Measurements from ENCODE around the gene MUCL3. TPM values are rescaled to one million over a fixed set of nuclear protein-coding genes. Genes with fewer than 3 reads are reported as not detected.

Gene MUCL3
- polyA plus RNA-seq, 3 donors, result not detected

DNA sequence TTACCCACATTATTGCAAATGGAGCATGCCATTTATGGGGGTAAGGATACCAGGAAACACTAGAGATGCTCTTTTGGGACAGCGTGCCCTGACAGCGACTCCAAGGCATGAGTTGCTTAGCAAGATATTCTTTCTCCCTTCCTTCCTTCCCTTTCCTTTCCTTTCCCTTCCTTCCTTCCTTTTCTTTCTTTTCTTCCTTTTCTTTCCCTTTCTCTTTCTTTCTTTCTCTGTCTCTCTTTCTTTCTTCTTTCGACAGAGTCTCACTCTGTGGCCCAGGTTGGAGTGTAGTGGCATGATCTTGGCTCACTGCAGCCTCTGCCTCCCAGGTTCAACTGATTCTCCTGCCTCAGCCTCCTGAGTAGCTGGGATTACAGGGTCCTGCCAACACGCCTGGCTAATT, 3.3 kb downstream of the MUCL3 start:
- no peak overlapping the region for H2AFZ ChIP-seq (ENCODE audit: insufficient read depth, low read depth, low read length, poor library complexity, severe bottlenecking)
- intact Hi-C loops (cut with micrococcal nuclease), result no loop called here
- H3K36me3 ChIP-seq (replicated peaks in 1 of 2; ENCODE audit: control insufficient read depth in 1 of 2, insufficient read depth in 2 of 2, low read length in 2 of 2), result no peaks in the 10 kb centered on the region
- no peak overlapping the region for H3K4me3 Mint-ChIP-seq
- peaks cover 7 to 16% of the 10 kb centered on the region in 2 donors for H3K27me3 ChIP-seq (ENCODE audit: control insufficient read depth in 2 of 2, insufficient read depth in 2 of 2, low read length in 2 of 2)
- H3K9me3 ChIP-seq (replicated peaks in 1 of 2; ENCODE audit: control insufficient read depth in 1 of 2, insufficient read depth in 1 of 2, low read length in 2 of 2), result no peaks in the 10 kb centered on the region
- peaks cover 4% of the 10 kb centered on the region for H3K4me1 Mint-ChIP-seq
- H3K27me3 Mint-ChIP-seq (ENCODE audit: low read depth in 3 of 3), result peaks cover 29 to 57% (median 30%) of the 10 kb centered on the region in 3 donors
- H4K20me1 ChIP-seq (ENCODE audit: insufficient read depth, low read length), result no peaks in the 10 kb centered on the region
- H3K27ac Mint-ChIP-seq, result no peak overlapping the region
- no peak overlapping the region for H3K4me3 ChIP-seq (replicated peaks in 1 of 3; ENCODE audit: low read depth in 2 of 3, low read length in 3 of 3)
- no peaks in the 10 kb centered on the region for H3K79me2 ChIP-seq (ENCODE audit: insufficient read depth, low read length)
- no peaks in the 10 kb centered on the region for H3K4me1 ChIP-seq (ENCODE audit: control insufficient read depth in 1 of 2, insufficient read depth in 2 of 2, low read length in 2 of 2)
- no peak for DNase-seq
- WGBS (ENCODE audit: insufficient coverage), result no CpG with 5 or more reads among the region's 4 CpGs
- no peak overlapping the region for H3K9ac ChIP-seq (ENCODE audit: insufficient read depth, low read length, poor library complexity, severe bottlenecking)
- peaks cover 0 to 4% (median 0%) of the 10 kb centered on the region in 7 donors for H3K9me3 Mint-ChIP-seq
- H3K27ac ChIP-seq (ENCODE audit: low read depth in 1 of 2, low read length in 2 of 2), result no peak overlapping the region
- no peak overlapping the region for H3K4me2 ChIP-seq (replicated peaks; ENCODE audit: extremely low read depth, low read length, poor library complexity, severe bottlenecking)
- no peaks in the 10 kb centered on the region for H3K36me3 Mint-ChIP-seq
- no peak for TF ChIP-seq CTCF (IDR thresholded peaks at IDR 0.05)

DNA sequence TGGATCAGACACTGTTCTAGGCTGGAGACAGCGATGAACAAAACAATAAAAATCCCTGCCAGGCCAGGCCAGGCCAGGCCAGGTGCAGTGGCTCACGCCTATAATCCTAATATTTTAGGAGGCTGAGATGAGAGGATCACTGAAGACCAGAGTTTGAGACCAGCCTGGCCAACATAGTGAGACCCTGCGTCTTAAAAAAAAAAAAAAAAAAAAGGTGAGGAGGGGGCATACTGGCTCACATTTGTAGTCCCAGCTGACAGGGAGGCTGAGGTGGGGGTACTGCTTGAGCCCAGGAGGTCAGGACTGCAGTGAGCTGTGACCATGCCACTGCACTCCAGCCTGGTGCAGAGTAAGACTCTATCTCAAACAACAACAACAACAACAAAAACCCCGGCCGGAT, 4.5 kb downstream of the MUCL3 start:
- H3K4me3 ChIP-seq (replicated peaks in 1 of 3; ENCODE audit: low read depth in 2 of 3, low read length in 3 of 3), result no peak overlapping the region
- no peak overlapping the region for H3K27ac Mint-ChIP-seq
- H3K79me2 ChIP-seq (ENCODE audit: insufficient read depth, low read length), result no peaks in the 10 kb centered on the region
- H3K4me1 ChIP-seq (ENCODE audit: control insufficient read depth in 1 of 2, insufficient read depth in 2 of 2, low read length in 2 of 2), result no peaks in the 10 kb centered on the region
- H3K9me3 ChIP-seq (replicated peaks in 1 of 2; ENCODE audit: control insufficient read depth in 1 of 2, insufficient read depth in 1 of 2, low read length in 2 of 2), result no peaks in the 10 kb centered on the region
- H3K4me2 ChIP-seq (replicated peaks; ENCODE audit: extremely low read depth, low read length, poor library complexity, severe bottlenecking), result no peak overlapping the region
- no peak overlapping the region for H3K27ac ChIP-seq (ENCODE audit: low read depth in 1 of 2, low read length in 2 of 2)
- peaks cover 0 to 6% (median 3%) of the 10 kb centered on the region in 7 donors for H3K9me3 Mint-ChIP-seq
- intact Hi-C loops (cut with micrococcal nuclease), result no loop called here
- H4K20me1 ChIP-seq (ENCODE audit: insufficient read depth, low read length), result no peaks in the 10 kb centered on the region
- no peaks in the 10 kb centered on the region for H3K36me3 ChIP-seq (replicated peaks in 1 of 2; ENCODE audit: control insufficient read depth in 1 of 2, insufficient read depth in 2 of 2, low read length in 2 of 2)
- H3K27me3 Mint-ChIP-seq (ENCODE audit: low read depth in 3 of 3), result peaks cover 29 to 59% (median 31%) of the 10 kb centered on the region in 3 donors
- DNase-seq, result no peak
- no peak overlapping the region for H2AFZ ChIP-seq (ENCODE audit: insufficient read depth, low read depth, low read length, poor library complexity, severe bottlenecking)
- peaks cover 7 to 16% of the 10 kb centered on the region in 2 donors for H3K27me3 ChIP-seq (ENCODE audit: control insufficient read depth in 2 of 2, insufficient read depth in 2 of 2, low read length in 2 of 2)
- no peak for TF ChIP-seq CTCF (IDR thresholded peaks at IDR 0.05)
- 100% methylated on average over 2 of the region's 5 CpGs for WGBS (ENCODE audit: insufficient coverage)
- no peak overlapping the region for H3K9ac ChIP-seq (ENCODE audit: insufficient read depth, low read length, poor library complexity, severe bottlenecking)
- H3K36me3 Mint-ChIP-seq, result no peaks in the 10 kb centered on the region
- H3K4me1 Mint-ChIP-seq, result peaks cover 4% of the 10 kb centered on the region
- H3K4me3 Mint-ChIP-seq, result no peak overlapping the region
